ENCODE data around the gene ADPGK. TPM values are rescaled to one million over a fixed set of nuclear protein-coding genes. Genes with fewer than 3 reads are reported as not detected.

The ADPGK gene
- total and polyA plus RNA-seq, 11 donors = 7.1 to 31.7 (median 10.4) TPM

GRCh38 chr15:72824781-72825180 is 41.2 kb upstream of the ADPGK start:
- no peak overlapping the region for H3K27ac ChIP-seq
- no peaks in the 10 kb centered on the region for H3K36me3 ChIP-seq
- intact Hi-C loops (cut with DNase I) = no loop called here
- no peaks in the 10 kb centered on the region for H3K9me3 ChIP-seq
- no peak for ATAC-seq
- WGBS, 4 donors = 87 to 93% (median 89%) methylated on average over 7 of the region's 7 CpGs
- no peak overlapping the region for H3K4me3 ChIP-seq
- H3K27me3 ChIP-seq = no peaks in the 10 kb centered on the region
- H3K4me1 ChIP-seq = peaks cover 0 to 3% (median 0%) of the 10 kb centered on the region in 12 donors
- TF ChIP-seq POLR2A (IDR thresholded peaks at IDR 0.05) = no peak
- TF ChIP-seq CTCF (IDR thresholded peaks at IDR 0.05) = no peak
- no peak for DNase-seq

- no peak for ATAC-seq
- H3K4me3 ChIP-seq = no peak overlapping the region
- H3K4me1 ChIP-seq = peaks cover 0 to 3% (median 0%) of the 10 kb centered on the region in 12 donors
- H3K27ac ChIP-seq = no peak overlapping the region
- intact Hi-C loops (cut with DNase I) = no loop called here
- TF ChIP-seq CTCF (IDR thresholded peaks at IDR 0.05) = no peak
- TF ChIP-seq POLR2A (IDR thresholded peaks at IDR 0.05) = no peak
- WGBS, 4 donors = 71 to 83% (median 78%) methylated on average over 14 of the region's 14 CpGs
- no peaks in the 10 kb centered on the region for H3K27me3 ChIP-seq
- no peak for DNase-seq
- H3K36me3 ChIP-seq = no peaks in the 10 kb centered on the region
- H3K9me3 ChIP-seq = no peaks in the 10 kb centered on the region
Observed at GRCh38 chr15:72824112-72824511, 40.6 kb upstream of the ADPGK start.

GRCh38 chr15:72820278-72820677 is 36.7 kb upstream of the ADPGK start:
- Histone ChIP-seq H3K36me3 (no peaks in the 10 kb centered on the region), H3K27me3 (peaks cover 0 to 9% (median 0%) of the 10 kb centered on the region in 9 donors), H3K4me1 (no peaks in the 10 kb centered on the region), H3K9me3 (no peaks in the 10 kb centered on the region), H3K27ac (no peak overlapping the region), H3K4me3 (no peak overlapping the region)
- TF ChIP-seq POLR2A (IDR thresholded peaks at IDR 0.05) (no peak), CTCF (IDR thresholded peaks at IDR 0.05) (no peak)
- WGBS, 4 donors = 72 to 90% (median 82%) methylated on average over 4 of the region's 4 CpGs
- no peak for DNase-seq
- ATAC-seq = no peak
- intact Hi-C loops (cut with DNase I) = no loop called here

- TF ChIP-seq CTCF (IDR thresholded peaks at IDR 0.05) = no peak
- no peak for TF ChIP-seq POLR2A (IDR thresholded peaks at IDR 0.05)
- DNase-seq (no peak), ATAC-seq (no peak)
- H3K36me3 ChIP-seq = no peaks in the 10 kb centered on the region
- H3K4me1 ChIP-seq = no peaks in the 10 kb centered on the region
- H3K4me3 ChIP-seq = no peak overlapping the region
- no peak overlapping the region for H3K27ac ChIP-seq
- 75 to 81% (median 79%) methylated on average over 6 of the region's 6 CpGs for WGBS, 4 donors
- no peaks in the 10 kb centered on the region for H3K9me3 ChIP-seq
- peaks cover 0 to 9% (median 0%) of the 10 kb centered on the region in 9 donors for H3K27me3 ChIP-seq
- intact Hi-C loops (cut with DNase I) = no loop called here
Observed at GRCh38 chr15:72818632-72819031, 35.1 kb upstream of the ADPGK start.

Data from heart left ventricle (tissue), 16 donors.